GM12878 (cell line): ENCODE results near the gene DIS3L. TPM values are rescaled to one million over a fixed set of nuclear protein-coding genes. Genes with fewer than 3 reads are reported as not detected.

ENCODE experiments used
- ATAC-seq: fragments of 200-7000 bp; cut with Tn5 transposase; 3 replicates; pipeline ENCODE4 v1.9.1; 2020; ENCODE audit warnings: mild to moderate bottlenecking, moderate library complexity
- BruUV-seq: library from RNA; stranded (reverse); fragments of 400-500 nt; replicated peaks from 2 replicates; lab custom pipeline; 2021; lab: Mats Ljungman, UMichigan
- CTCF ChIA-PET: fragments of 300-600 bp; sonication (Branson Sonifier 250); formaldehyde crosslinking; extraction: SDS; loops from one replicate; lab custom pipeline; 2021; ENCODE audit warnings: inconsistent platforms; lab: Yijun Ruan, JAX
- POLR2A ChIA-PET: fragments of 350-600 bp; formaldehyde crosslinking; extraction: SDS; loops from one replicate; lab custom pipeline; 2021; ENCODE audit warnings: inconsistent platforms; lab: Charles Lee
- RAD21 ChIA-PET: fragments of 300-600 bp; sonication (Branson Sonifier 250); formaldehyde crosslinking; loops from one replicate; lab custom pipeline; 2023; ENCODE audit warnings: antibody characterized with exemption; ENCODE audit not compliant: unreplicated experiment; lab: Charles Lee
- SMC1A ChIA-PET: fragments of 300-600 bp; sonication (Branson Sonifier 250); formaldehyde crosslinking; loops from one replicate; lab custom pipeline; 2023; ENCODE audit not compliant: unreplicated experiment, uncharacterized antibody; lab: Charles Lee
- DNase-seq: peaks from one replicate; pipeline ENCODE4 v3.0.0-alpha.2; 2011; ENCODE audit warnings: low read depth, low spot score
- FAIRE-seq: peaks from 3 replicates; lab custom pipeline; 2011; peaks lifted over from hg19 to GRCh38; lab: Jason Lieb, UNC
- H2AFZ ChIP-seq: 2 replicates; pipeline ENCODE4 v1.6.0; 2011; ENCODE audit warnings: low read depth, low read length, control low read depth; ENCODE audit not compliant: control insufficient read depth
- H3K27ac ChIP-seq: 2 replicates; pipeline ENCODE4 v1.5.1; 2011; ENCODE audit warnings: control low read depth; ENCODE audit not compliant: control insufficient read depth, insufficient read depth
- H3K27me3 ChIP-seq, 2 experiments: replicated peaks in 1 of 2; 2 replicates each; pipeline versions ENCODE4 v1.6.0 to v1.6.1; 2011; ENCODE audit warnings: low read length in 1 of 2; ENCODE audit not compliant: control insufficient read depth in 2 of 2, insufficient read depth in 2 of 2
- H3K36me3 ChIP-seq, 2 experiments: 2 replicates each; pipeline ENCODE4 v1.5.1; 2011; ENCODE audit warnings: low read length in 1 of 2; ENCODE audit not compliant: control insufficient read depth in 2 of 2, insufficient read depth in 2 of 2
- H3K4me1 ChIP-seq: 2 replicates; pipeline ENCODE4 v1.6.1; 2011; ENCODE audit warnings: mild to moderate bottlenecking, low read length, moderate library complexity, mixed read lengths; ENCODE audit not compliant: control insufficient read depth, insufficient read depth
- H3K4me2 ChIP-seq: 2 replicates; pipeline ENCODE4 v1.6.0; 2011; ENCODE audit warnings: control low read depth; ENCODE audit not compliant: control insufficient read depth, insufficient read depth
- H3K4me3 ChIP-seq: fragments of 200-600 bp; sonication (generic); 2 replicates; pipeline ENCODE4 v1.5.1; 2016
- H3K79me2 ChIP-seq: 2 replicates; pipeline ENCODE4 v1.6.0; 2011; ENCODE audit warnings: low read length; ENCODE audit not compliant: control insufficient read depth, insufficient read depth
- H3K9ac ChIP-seq: 2 replicates; pipeline ENCODE4 v1.8.0; 2011; ENCODE audit warnings: low read length, control low read depth, mixed read lengths; ENCODE audit not compliant: control insufficient read depth, insufficient read depth
- H3K9me3 ChIP-seq: replicated peaks from 3 replicates; pipeline ENCODE4 v1.5.1; 2011; ENCODE audit warnings: mild to moderate bottlenecking, low read length; ENCODE audit not compliant: control insufficient read depth, insufficient read depth
- H4K20me1 ChIP-seq: 2 replicates; pipeline ENCODE4 v1.6.0; 2011; ENCODE audit not compliant: control insufficient read depth, insufficient read depth
- BHLHE40 ChIP-seq, 2 experiments: fragments of 450-650 bp in 1 of 2; IDR thresholded peaks; 2 replicates each; pipeline ENCODE4 v1.6.1; 2011 to 2017; ENCODE audit warnings: low read depth in 2 of 2, borderline replicate concordance in 1 of 2, improper control_type of control experiment in 1 of 2, low read length in 1 of 2, mild to moderate bottlenecking in 1 of 2
- BMI1 ChIP-seq: fragments of 450-650 bp; IDR thresholded peaks from 2 replicates; pipeline ENCODE4 v1.6.1; 2016; ENCODE audit warnings: mild to moderate bottlenecking, moderate library complexity, borderline replicate concordance
- CHD1 ChIP-seq: IDR thresholded peaks from 2 replicates; pipeline ENCODE4 v1.6.1; 2012; ENCODE audit warnings: low read depth, low read length, improper control_type of control experiment
- EZH2 ChIP-seq: IDR thresholded peaks from 2 replicates; pipeline ENCODE4 v1.6.1; 2012; ENCODE audit warnings: low read depth, mild to moderate bottlenecking, control low read depth, inconsistent platforms, low read length, borderline replicate concordance; ENCODE audit not compliant: control insufficient read depth
- HDAC6 ChIP-seq: fragments of 200-600 bp; sonication (generic); IDR thresholded peaks from one replicate; pipeline ENCODE4 v1.8.0; 2017; ENCODE audit warnings: antibody characterized with exemption; ENCODE audit not compliant: unreplicated experiment
- MTA2 ChIP-seq: fragments of 450-650 bp; IDR thresholded peaks from 2 replicates; pipeline ENCODE4 v1.6.1; 2016; ENCODE audit warnings: low read depth, mild to moderate bottlenecking, moderate library complexity
- MYC ChIP-seq: IDR thresholded peaks from 2 replicates; pipeline ENCODE4 v1.6.1; 2011; ENCODE audit warnings: mild to moderate bottlenecking, low read length, moderate library complexity, inconsistent platforms; ENCODE audit not compliant: insufficient read depth, insufficient replicate concordance, insufficient read length, severe bottlenecking
- NFYA ChIP-seq: IDR thresholded peaks from 2 replicates; pipeline ENCODE4 v1.6.1; 2011; ENCODE audit warnings: low read depth, mild to moderate bottlenecking, low read length, improper control_type of control experiment, borderline replicate concordance
- SUZ12 ChIP-seq: fragments of 200-600 bp; sonication (generic); IDR thresholded peaks from one replicate; pipeline ENCODE4 v1.6.1; 2018; ENCODE audit warnings: antibody characterized with exemption, mild to moderate bottlenecking; ENCODE audit not compliant: unreplicated experiment
- TCF7 ChIP-seq: IDR thresholded peaks from 2 replicates; pipeline ENCODE4 v1.6.1; 2014; ENCODE audit warnings: antibody characterized with exemption, borderline replicate concordance
- WRNIP1 ChIP-seq: IDR thresholded peaks from 2 replicates; pipeline ENCODE4 v1.6.1; 2011; ENCODE audit warnings: low read depth, low read length, improper control_type of control experiment, borderline replicate concordance
- ZBTB11 ChIP-seq: fragments of 450-650 bp; formaldehyde crosslinking; IDR thresholded peaks from 2 replicates; pipeline ENCODE4 v1.5.0; 2022; ENCODE audit warnings: mild to moderate bottlenecking, missing genetic modification characterization
- ZNF217 ChIP-seq: fragments of 450-650 bp; IDR thresholded peaks from 2 replicates; pipeline ENCODE4 v1.6.1; 2017; ENCODE audit warnings: antibody characterized with exemption, mild to moderate bottlenecking
- WGBS: methylation state at CpG from one replicate; pipeline ENCODE4 v1.1.6; 2016; ENCODE audit warnings: low lambda C conversion rate; ENCODE audit not compliant: insufficient replicate concordance, insufficient coverage; ENCODE audit errors: missing lambda C conversion rate; 5-methylcytosine and 5-hydroxymethylcytosine counted together
- in situ Hi-C: fragments of 300-500 bp; cut with MboI; formaldehyde crosslinking; loops from 9 replicates; pipeline ENCODE4 v1.14.3; 2018; ENCODE audit warnings: mixed read lengths
- intact Hi-C: fragments of 100-400 bp; cut with micrococcal nuclease; formaldehyde crosslinking; loops from one replicate; pipeline ENCODE4 v1.14.2; 2022; ENCODE audit not compliant: unreplicated experiment
- polyA plus RNA-seq, 11 experiments: library from polyadenylated mRNA; depleted of rRNA in 4 of 11; unstranded in 6 of 11; stranded (reverse) in 5 of 11; fragments of >200 nt; fragmentation: Nextera tagmentation in 4 of 11; fragmentation: Illumina TruSeq in 1 of 11; extraction: Ambion mirVana in 4 of 11; extraction: Trizol in 1 of 11; gene quantifications; 1 replicate in 1 of 11; 2 replicates in 10 of 11; pipeline versions ENCODE4 v1.2.1 to v1.2.3, GENCODE V29; 2011 to 2016; ENCODE audit warnings: inconsistent platforms in 2 of 11, missing spikeins in 2 of 11, low read depth in 1 of 11
- total RNA-seq, 4 experiments: library from RNA; depleted of rRNA in 3 of 4; stranded (reverse); fragments of >200 nt in 3 of 4; fragmentation: Illumina TruSeq in 1 of 4; extraction: Trizol in 1 of 4; gene quantifications; 2 replicates each; pipeline versions ENCODE4 v1.2.1 to v1.2.3, GENCODE V29; 2013 to 2021
- TF ChIP-seq, protein P1 (sequence below): fragments of 450-650 bp; IDR thresholded peaks from 2 replicates; pipeline ENCODE4 v1.6.1; 2017; ENCODE audit warnings: mild to moderate bottlenecking, moderate library complexity

DIS3L gene
- total and polyA plus RNA-seq, 10 of the 15 experiments (the other 5 are each of a cell fraction or from before 2014, with no cell fraction given): 7.6 to 33.7 (median 25.5) TPM

DNA sequence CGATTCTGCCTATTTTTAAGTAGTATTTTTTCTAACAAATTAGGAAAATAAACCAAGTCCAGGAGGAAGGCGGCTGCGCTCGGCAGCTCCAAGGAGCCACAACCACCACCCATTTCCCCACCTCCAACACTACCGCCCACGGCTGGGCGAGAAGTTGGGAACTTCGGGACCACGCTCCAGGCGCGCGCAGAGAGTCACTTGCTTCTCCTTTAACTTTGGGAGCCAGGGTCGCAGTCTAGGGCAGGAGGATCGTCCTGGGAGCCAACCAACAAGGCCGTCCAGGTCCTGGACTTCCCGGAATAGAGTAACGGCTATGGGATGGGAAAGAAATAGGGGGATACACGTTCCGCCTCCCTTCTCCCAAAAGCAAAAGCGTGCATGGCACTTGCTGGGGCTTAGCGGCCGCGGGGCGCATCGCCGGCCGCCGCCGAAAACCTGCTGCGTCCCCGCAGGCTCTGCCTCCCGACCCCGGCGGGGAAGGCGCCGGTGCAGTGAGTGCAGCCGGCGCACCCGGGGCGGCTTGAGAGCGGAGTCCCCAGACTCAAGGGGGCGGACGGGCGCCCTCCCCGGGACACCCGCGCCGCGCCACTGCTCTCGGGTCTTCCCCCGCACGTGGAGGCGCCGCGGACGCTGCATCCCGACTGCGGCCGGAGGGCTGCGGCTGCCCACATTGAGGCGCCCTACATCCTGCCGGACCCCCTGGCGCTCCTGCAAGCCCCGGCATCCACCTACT, 40.5 kb upstream of the DIS3L start:
- Histone ChIP-seq H3K4me3 (peak overlapping the region; percentile 35; the same call in 1 of the 2 replicates), H3K4me2 (peak overlapping the region; percentile 86), H2AFZ (no peak overlapping the region), H3K27ac (no peak overlapping the region), H3K9me3 (no peaks in the 10 kb centered on the region), H3K27me3 (peaks cover 25 to 35% of the 10 kb centered on the region in 2 experiments), H3K4me1 (peaks cover 3% of the 10 kb centered on the region; the same call in 1 of the 2 replicates), H3K36me3 (no peaks in the 10 kb centered on the region), H3K9ac (no peak overlapping the region), H4K20me1 (no peaks in the 10 kb centered on the region), H3K79me2 (no peaks in the 10 kb centered on the region)
- ChIA-PET SMC1A (interaction anchor here (0.6 kb wide), 1 partner anchor 24 kb away, joined by 3 read pairs; no protein-coding TSS in a partner anchor), RAD21 (no interaction called here), CTCF (interaction anchor here (1.2 to 2.1 kb wide), 2 partner anchors 246 kb away, joined by 5 to 6 read pairs; no protein-coding TSS in a partner anchor), POLR2A (no interaction called here)
- intact Hi-C loops (loop anchor here (5.0 kb wide), 1 partner anchor 34 kb away; no protein-coding TSS in a partner anchor), in situ Hi-C loops (no loop called here)
- WGBS: 2% methylated on average over 62 of the region's 64 CpGs
- ATAC-seq: peak; percentile 60
- no peak for FAIRE-seq
- BruUV-seq: no TSS peak
- DNase-seq: no peak
- no peak for TF ChIP-seq BMI1
- TF ChIP-seq SUZ12: peak; percentile 90
- no peak for TF ChIP-seq TCF7
- TF ChIP-seq MYC: no peak
- no peak for TF ChIP-seq WRNIP1
- no peak for TF ChIP-seq NFYA
- TF ChIP-seq ZNF217: no peak
- peak; percentile 91; the same call in 1 of the 2 replicates for TF ChIP-seq EZH2
- TF ChIP-seq, protein P1, sequence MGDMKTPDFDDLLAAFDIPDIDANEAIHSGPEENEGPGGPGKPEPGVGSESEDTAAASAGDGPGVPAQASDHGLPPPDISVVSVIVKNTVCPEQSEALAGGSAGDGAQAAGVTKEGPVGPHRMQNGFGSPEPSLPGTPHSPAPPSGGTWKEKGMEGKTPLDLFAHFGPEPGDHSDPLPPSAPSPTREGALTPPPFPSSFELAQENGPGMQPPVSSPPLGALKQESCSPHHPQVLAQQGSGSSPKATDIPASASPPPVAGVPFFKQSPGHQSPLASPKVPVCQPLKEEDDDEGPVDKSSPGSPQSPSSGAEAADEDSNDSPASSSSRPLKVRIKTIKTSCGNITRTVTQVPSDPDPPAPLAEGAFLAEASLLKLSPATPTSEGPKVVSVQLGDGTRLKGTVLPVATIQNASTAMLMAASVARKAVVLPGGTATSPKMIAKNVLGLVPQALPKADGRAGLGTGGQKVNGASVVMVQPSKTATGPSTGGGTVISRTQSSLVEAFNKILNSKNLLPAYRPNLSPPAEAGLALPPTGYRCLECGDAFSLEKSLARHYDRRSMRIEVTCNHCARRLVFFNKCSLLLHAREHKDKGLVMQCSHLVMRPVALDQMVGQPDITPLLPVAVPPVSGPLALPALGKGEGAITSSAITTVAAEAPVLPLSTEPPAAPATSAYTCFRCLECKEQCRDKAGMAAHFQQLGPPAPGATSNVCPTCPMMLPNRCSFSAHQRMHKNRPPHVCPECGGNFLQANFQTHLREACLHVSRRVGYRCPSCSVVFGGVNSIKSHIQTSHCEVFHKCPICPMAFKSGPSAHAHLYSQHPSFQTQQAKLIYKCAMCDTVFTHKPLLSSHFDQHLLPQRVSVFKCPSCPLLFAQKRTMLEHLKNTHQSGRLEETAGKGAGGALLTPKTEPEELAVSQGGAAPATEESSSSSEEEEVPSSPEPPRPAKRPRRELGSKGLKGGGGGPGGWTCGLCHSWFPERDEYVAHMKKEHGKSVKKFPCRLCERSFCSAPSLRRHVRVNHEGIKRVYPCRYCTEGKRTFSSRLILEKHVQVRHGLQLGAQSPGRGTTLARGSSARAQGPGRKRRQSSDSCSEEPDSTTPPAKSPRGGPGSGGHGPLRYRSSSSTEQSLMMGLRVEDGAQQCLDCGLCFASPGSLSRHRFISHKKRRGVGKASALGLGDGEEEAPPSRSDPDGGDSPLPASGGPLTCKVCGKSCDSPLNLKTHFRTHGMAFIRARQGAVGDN: no peak
- TF ChIP-seq HDAC6: no peak
- TF ChIP-seq CHD1: no peak
- peak; percentile 42 to 85; a peak in 2 of 4 replicates for TF ChIP-seq BHLHE40 (IDR thresholded peaks at IDR 0.05; ENCODE audit: borderline replicate concordance in 1 of 2, low read depth in 2 of 2, low read length in 1 of 2)
- TF ChIP-seq MTA2: no peak
- TF ChIP-seq ZBTB11 (CRISPR knock-in tag): no peak
